Skeletal muscle tissue (tissue), 4 donors: Measurements from ENCODE around the gene ZNF480. TPM values are rescaled to one million over a fixed set of nuclear protein-coding genes. Genes with fewer than 3 reads are reported as not detected.
A peak's percentile ranks its signal among the peaks of the same experiment; 100 is the strongest.
"Not testable (repeated sequence)": the region's sequence is repeated elsewhere in the genome, so short reads cannot be mapped to it uniquely, and the experiment has no call there.

Source experiments
- H3K27ac ChIP-seq: one replicate; pipeline ENCODE4 v1.7.0; 2013; ENCODE audit warnings: mild to moderate bottlenecking, low read depth, low read length, inconsistent platforms
- H3K27me3 ChIP-seq, 3 donors: one replicate each; pipeline ENCODE4 v1.7.0; 2013; ENCODE audit warnings: low read length in 3 of 3; ENCODE audit not compliant: control insufficient read depth in 3 of 3, insufficient read depth in 3 of 3
- H3K36me3 ChIP-seq, 3 donors: one replicate each; pipeline ENCODE4 v1.7.0; 2013; ENCODE audit warnings: low read length in 3 of 3; ENCODE audit not compliant: control insufficient read depth in 3 of 3, insufficient read depth in 3 of 3
- H3K4me1 ChIP-seq, 3 donors: one replicate each; pipeline ENCODE4 v1.7.0; 2013; ENCODE audit warnings: low read length in 3 of 3, mild to moderate bottlenecking in 3 of 3; ENCODE audit not compliant: control insufficient read depth in 3 of 3, insufficient read depth in 3 of 3
- H3K4me3 ChIP-seq, 3 donors: one replicate each; pipeline ENCODE4 v1.7.0; 2013; ENCODE audit warnings: low read length in 3 of 3
- H3K9ac ChIP-seq, 3 donors: one replicate each; pipeline ENCODE4 v1.7.0; 2013; ENCODE audit warnings: low read length in 3 of 3, mild to moderate bottlenecking in 3 of 3, moderate library complexity in 2 of 3, low read depth in 1 of 3
- H3K9me3 ChIP-seq, 3 donors: one replicate each; pipeline ENCODE4 v1.7.0; 2013; ENCODE audit warnings: low read length in 3 of 3; ENCODE audit not compliant: control insufficient read depth in 3 of 3
- total RNA-seq: library from RNA; depleted of rRNA; stranded (reverse); fragments of >200 nt; gene quantifications from one replicate; pipeline ENCODE4 v1.2.3, GENCODE V29; 2014
- donor health status: Osteomylitis.

Gene ZNF480
- total RNA-seq, 1 donor from 2014 or later, result 2.6 TPM

DNA sequence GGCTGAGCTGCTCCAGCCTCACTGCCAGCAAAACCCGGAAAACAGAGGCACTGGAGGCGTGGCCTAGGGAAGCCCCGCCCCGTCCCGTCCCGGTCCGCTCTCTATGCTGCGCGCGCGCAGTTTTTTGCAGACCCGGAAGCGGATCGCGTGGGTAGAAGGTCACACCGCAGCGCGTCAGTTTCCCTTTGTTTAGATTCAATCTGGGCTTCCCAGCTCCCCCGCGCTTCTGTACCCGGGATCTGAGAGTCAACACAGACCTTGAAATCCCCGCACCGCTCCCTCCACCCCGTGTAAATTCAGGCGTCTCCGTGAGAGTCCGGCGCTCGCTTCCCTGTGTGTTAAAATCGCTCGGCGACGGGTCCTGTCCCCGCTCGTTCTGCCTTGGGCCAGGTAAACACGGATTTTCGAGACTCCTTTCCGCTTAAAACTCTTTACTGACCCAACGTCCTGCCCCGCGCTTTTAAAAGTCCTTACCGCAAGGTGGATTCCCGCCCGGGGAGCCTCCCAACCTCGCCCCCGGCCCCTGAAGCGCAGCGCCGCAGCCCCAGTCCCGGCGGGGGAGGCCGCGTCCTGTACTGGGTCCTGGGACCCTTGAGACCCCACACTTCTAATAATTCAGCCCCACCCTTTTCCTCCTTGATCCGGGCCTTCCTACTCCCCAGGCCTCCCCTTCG, 39.3 kb downstream of the ZNF480 start, which contains the start of gene ZNF610:
Gene ZNF610 (plus strand): TSS at position 127 of the 674 bp plus-strand sequence. CDS start 12,930 bp downstream, outside the sequence.
- Histone ChIP-seq H3K4me1 (peaks cover 4 to 7% (median 6%) of the 10 kb centered on the region in 3 donors), H3K9me3 (peaks cover 11 to 17% (median 16%) of the 10 kb centered on the region in 3 donors), H3K27ac (peak within 1 kb of the TSS; percentile 60), H3K4me3 (peak within 1 kb of the TSS; percentile 77 to 91 (median 86)), H3K9ac (peak within 1 kb of the TSS; percentile 87 to 94 (median 89)), H3K27me3 (no peaks in the 10 kb centered on the region), H3K36me3 (no peaks in the 10 kb centered on the region)

DNA sequence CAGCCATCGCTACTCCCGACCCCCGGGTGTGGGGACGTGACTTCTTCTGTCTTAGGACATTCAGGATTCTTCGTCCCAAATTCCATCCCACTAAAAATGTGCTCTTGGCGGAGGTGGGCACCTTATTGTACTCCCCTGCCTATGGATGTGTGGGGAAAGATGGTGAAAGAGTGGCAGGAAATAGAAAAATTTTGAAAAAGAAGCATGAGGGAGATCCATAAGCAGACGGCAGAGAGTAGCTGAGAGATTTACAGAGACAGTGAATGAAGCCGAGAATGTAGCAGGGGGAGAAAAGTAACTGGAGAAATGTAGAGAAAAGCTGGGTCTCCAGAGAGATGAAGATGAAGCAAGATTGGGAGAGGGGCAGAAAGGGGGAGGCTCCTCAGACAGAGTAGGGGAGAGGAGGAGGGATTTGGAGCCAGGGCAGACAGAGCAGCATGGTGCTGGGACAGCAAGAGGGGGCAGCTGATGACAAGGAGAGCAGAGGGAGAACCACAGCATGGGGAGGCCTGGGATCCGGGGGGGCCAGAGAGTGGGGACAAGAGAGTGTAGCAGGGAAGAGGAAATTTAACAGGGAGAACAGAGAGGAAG, 39.9 kb downstream of the ZNF480 start:
- peaks cover 5 to 11% (median 10%) of the 10 kb centered on the region in 3 donors for H3K9me3 ChIP-seq
- no peaks in the 10 kb centered on the region for H3K27me3 ChIP-seq
- peak overlapping the region; percentile 87 to 94 (median 89) for H3K9ac ChIP-seq
- H3K4me1 ChIP-seq, result peaks cover 4 to 7% (median 6%) of the 10 kb centered on the region in 3 donors
- H3K27ac ChIP-seq, result peak overlapping the region; percentile 60
- H3K36me3 ChIP-seq, result no peaks in the 10 kb centered on the region
- peak overlapping the region; percentile 77 to 91 (median 86) for H3K4me3 ChIP-seq

DNA sequence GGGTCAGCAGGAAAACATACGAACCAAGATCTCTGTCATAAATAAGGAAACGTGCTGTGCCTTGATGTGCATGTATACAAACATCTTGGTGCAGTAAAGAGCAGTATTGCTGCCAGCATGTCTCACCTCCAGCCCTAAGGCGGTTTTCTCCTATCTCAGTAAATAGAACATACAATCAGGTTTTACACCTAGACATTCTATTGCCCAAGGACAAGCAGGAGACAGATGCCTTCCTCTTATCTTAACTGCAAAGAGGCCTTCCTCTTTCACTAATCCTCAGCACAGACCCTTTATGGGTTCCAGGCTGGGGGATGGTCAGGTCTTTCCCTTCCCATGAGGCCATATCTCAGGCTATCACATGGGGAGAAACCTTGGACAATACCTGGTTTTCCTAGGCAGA, 42.1 kb downstream of the ZNF480 start:
- not testable (repeated sequence) for H3K36me3 ChIP-seq, H3K27me3 ChIP-seq, H3K27ac ChIP-seq, H3K4me1 ChIP-seq, H3K9me3 ChIP-seq, H3K4me3 ChIP-seq, H3K9ac ChIP-seq

DNA sequence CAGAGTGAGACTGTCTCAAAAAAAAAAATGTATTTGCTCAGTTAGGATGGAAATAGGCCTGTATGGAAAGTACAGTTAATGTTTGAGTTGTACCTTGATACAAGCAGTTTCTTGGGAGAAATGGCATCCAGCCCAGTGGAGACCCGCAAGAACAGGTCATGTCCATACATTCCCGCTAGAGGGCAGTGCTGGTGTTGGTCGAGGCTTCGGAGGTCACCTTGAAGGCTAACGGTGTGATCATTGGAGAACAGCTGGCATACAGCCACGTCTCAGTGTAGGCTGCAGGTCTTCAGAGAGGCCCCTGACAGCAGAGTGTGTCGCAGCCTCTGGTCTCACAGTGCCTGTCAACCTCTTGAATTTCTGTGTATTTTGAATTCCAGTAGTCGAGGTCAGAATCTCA, 46.6 kb downstream of the ZNF480 start:
- Histone ChIP-seq H3K36me3 (peaks cover 2 to 7% (median 6%) of the 10 kb centered on the region in 3 donors), H3K27me3 (no peaks in the 10 kb centered on the region), H3K4me1 (no peaks in the 10 kb centered on the region), H3K27ac (no peak overlapping the region), H3K9me3 (no peaks in the 10 kb centered on the region), H3K9ac (no peak overlapping the region), H3K4me3 (no peak overlapping the region)

DNA sequence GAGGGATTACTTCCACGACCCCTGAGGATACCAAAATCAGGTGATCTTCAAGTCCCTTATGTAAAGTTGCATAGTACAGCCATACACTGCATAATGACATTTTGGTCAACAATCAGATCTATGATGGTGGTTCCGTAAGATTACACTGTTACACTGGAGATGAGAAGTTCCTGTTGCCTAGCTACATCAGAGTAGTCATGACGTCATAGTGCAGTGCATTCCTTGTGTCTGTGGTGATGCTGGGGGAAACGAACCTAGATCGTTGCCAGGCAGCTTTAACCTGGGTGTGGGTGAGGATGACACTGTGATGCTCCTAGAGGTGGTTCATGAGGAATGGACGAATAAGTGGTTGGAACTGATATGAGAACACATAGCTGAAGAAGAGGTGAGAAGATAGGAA, 48.2 kb downstream of the ZNF480 start:
- H3K9ac ChIP-seq, result no peak overlapping the region
- no peaks in the 10 kb centered on the region for H3K27me3 ChIP-seq
- H3K4me1 ChIP-seq, result no peaks in the 10 kb centered on the region
- no peak overlapping the region for H3K27ac ChIP-seq
- H3K4me3 ChIP-seq, result no peak overlapping the region
- H3K9me3 ChIP-seq, result no peaks in the 10 kb centered on the region
- H3K36me3 ChIP-seq, result peaks cover 9 to 18% (median 15%) of the 10 kb centered on the region in 3 donors

DNA sequence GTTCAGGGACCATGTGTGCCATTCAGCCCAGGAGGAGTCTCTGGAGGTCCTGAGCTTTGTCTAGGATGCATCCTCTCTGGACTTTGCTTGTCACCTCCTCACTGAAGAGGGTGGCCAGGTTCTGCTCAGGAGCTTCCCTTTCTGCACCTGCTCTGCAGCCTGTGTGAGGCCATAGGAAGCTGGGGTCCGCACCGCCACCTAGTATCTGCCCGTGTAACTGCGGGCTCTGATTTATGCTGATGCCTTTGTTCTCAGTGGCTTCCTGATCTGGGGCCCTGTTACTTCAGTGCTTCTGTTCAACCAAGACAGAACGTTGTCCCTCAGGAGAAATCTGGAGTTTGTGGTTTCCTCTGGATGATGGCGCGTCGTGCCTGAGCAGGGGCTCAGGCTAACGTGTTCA, 54.5 kb downstream of the ZNF480 start:
- peaks cover 0 to 2% (median 2%) of the 10 kb centered on the region in 3 donors for H3K9me3 ChIP-seq
- no peak overlapping the region for H3K9ac ChIP-seq
- H3K27ac ChIP-seq, result no peak overlapping the region
- no peaks in the 10 kb centered on the region for H3K4me1 ChIP-seq
- H3K4me3 ChIP-seq, result no peak overlapping the region
- H3K36me3 ChIP-seq, result peaks cover 30 to 45% (median 33%) of the 10 kb centered on the region in 3 donors
- no peaks in the 10 kb centered on the region for H3K27me3 ChIP-seq

DNA sequence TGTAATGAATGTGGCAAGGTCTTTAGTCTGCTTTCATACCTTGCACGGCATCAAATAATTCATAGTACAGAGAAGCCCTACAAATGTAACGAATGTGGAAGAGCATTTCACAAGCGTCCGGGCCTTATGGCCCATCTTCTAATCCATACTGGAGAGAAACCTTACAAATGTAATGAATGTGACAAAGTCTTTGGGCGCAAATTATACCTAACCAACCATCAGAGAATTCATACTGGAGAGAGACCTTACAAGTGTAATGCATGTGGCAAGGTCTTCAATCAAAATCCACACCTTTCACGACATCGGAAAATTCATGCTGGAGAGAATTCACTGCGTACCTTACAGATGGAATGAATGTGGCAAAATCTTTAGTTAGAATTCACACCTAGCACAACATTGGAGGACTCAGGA, 69.5 kb downstream of the ZNF480 start:
- no peak overlapping the region for H3K27ac ChIP-seq
- H3K36me3 ChIP-seq, result peaks cover 8 to 18% (median 17%) of the 10 kb centered on the region in 3 donors
- H3K9me3 ChIP-seq, result peaks cover 12 to 21% (median 13%) of the 10 kb centered on the region in 3 donors
- H3K27me3 ChIP-seq, result no peaks in the 10 kb centered on the region
- H3K9ac ChIP-seq, result no peak overlapping the region
- H3K4me1 ChIP-seq, result peaks cover 0 to 6% (median 3%) of the 10 kb centered on the region in 3 donors
- no peak overlapping the region for H3K4me3 ChIP-seq

DNA sequence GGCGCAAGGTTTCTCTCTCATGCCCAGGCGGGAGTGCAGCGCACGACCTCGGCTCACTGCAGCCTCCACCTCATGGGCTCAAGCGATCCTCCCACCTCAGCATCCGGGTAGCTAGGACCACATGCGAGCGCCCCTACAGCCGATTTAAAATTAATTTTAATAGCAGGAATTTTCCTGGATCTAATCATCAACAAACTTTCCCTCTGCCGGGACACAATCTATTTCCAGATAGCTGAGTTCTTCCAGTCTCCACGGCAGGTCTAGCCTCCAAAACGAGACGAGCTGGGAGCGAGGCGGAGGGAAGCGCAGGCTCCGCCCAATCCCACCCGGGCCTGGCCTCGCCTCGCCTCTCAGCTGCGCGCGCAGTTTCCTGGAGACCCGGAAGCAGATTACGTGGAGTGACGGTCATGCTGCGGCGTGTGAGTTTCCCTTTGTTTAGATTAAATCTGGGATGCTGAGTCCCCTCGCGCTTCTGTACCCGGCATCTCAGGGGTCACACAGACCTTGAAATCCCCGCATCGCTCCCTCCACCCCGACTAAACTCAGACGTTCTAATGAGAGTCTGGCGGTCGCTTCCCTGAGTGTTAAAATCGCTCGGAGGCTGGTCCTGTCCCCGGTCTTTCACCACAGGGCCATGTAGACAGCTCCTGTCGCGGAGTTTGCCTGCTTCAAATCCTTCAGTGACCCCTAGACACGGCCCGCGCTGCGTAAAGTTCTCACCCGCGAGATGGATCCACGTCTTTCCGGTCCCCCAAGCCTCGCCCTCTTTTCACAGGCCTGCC, 72.8 kb downstream of the ZNF480 start, which contains the start of gene ZNF880:
Gene ZNF880 (plus strand): TSS at position 365 of the 782 bp plus-strand sequence. CDS start 43 bp downstream, at position 408.
- peaks cover 19 to 32% (median 25%) of the 10 kb centered on the region in 3 donors for H3K36me3 ChIP-seq
- no peaks in the 10 kb centered on the region for H3K27me3 ChIP-seq
- H3K9me3 ChIP-seq, result peaks cover 12 to 18% (median 13%) of the 10 kb centered on the region in 3 donors

DNA sequence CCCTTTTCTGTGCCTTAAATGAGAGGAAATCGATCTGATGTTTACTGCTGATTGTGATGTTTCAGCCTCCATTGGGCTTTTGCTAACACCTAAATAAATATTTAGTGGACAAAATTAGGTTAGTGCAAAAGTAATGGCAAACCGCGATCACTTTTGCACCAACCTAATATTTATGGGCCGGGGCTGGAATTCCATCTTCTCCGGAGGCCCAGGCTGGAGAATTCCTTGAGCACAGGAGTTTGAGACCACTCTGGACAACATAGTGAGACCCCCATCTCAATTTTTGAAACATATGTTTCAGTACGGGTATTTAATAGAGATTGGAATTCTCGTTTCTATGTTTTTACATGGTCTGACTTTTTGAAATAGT, 73.4 kb downstream of the ZNF480 start:
- no peaks in the 10 kb centered on the region for H3K27me3 ChIP-seq
- peaks cover 21 to 33% (median 24%) of the 10 kb centered on the region in 3 donors for H3K36me3 ChIP-seq
- peaks cover 0 to 6% (median 3%) of the 10 kb centered on the region in 3 donors for H3K4me1 ChIP-seq
- H3K27ac ChIP-seq, result peak overlapping the region; percentile 96
- H3K9ac ChIP-seq, result peak overlapping the region; percentile 94 to 97 (median 96)
- peaks cover 10 to 18% (median 10%) of the 10 kb centered on the region in 3 donors for H3K9me3 ChIP-seq
- H3K4me3 ChIP-seq, result peak overlapping the region; percentile 95 to 96 (median 96)

More for the DNA sequence above, 72.8 kb downstream of the ZNF480 start, which contains the start of gene ZNF880:
- Histone ChIP-seq H3K4me1 (peaks cover 0 to 6% (median 3%) of the 10 kb centered on the region in 3 donors), H3K9ac (peak within 1 kb of the TSS; percentile 94 to 97 (median 96)), H3K27ac (peak within 1 kb of the TSS; percentile 96), H3K4me3 (peak within 1 kb of the TSS; percentile 95 to 96 (median 96))
